ENCODE measurements around the gene ADAMTS18. TPM values are rescaled to one million over a fixed set of nuclear protein-coding genes. Genes with fewer than 3 reads are reported as not detected.

The ADAMTS18 gene
- total RNA-seq, 1 donor from 2014 or later, result not detected

DNA sequence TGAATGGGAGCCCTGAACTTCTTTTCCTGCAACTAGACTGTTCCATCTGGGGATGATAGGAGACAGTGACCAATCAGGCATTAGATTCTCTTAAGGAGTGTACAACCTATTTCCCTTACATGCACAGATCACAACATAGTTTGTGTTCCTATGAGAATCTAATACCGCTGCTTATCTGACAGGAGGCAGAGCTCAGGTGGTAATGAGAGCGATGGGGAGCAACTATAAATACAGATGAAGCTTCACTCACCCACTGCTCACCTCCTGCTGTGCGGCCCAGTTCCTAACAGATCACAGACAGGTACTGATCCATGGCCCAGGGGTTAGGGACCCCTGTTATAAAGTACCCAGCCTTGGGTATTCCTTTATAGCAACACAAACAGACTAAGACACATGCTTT lies 17.4 kb upstream of the ADAMTS18 start:
- intact Hi-C loops (cut with micrococcal nuclease), result loop anchor here (5.0 kb wide), 1 partner anchor 50 kb away; no protein-coding TSS in a partner anchor
- DNase-seq, result no peak
- H3K4me3 ChIP-seq, result no peak overlapping the region
- TF ChIP-seq, protein P1, sequence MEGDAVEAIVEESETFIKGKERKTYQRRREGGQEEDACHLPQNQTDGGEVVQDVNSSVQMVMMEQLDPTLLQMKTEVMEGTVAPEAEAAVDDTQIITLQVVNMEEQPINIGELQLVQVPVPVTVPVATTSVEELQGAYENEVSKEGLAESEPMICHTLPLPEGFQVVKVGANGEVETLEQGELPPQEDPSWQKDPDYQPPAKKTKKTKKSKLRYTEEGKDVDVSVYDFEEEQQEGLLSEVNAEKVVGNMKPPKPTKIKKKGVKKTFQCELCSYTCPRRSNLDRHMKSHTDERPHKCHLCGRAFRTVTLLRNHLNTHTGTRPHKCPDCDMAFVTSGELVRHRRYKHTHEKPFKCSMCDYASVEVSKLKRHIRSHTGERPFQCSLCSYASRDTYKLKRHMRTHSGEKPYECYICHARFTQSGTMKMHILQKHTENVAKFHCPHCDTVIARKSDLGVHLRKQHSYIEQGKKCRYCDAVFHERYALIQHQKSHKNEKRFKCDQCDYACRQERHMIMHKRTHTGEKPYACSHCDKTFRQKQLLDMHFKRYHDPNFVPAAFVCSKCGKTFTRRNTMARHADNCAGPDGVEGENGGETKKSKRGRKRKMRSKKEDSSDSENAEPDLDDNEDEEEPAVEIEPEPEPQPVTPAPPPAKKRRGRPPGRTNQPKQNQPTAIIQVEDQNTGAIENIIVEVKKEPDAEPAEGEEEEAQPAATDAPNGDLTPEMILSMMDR (IDR thresholded peaks at IDR 0.05; ENCODE audit: borderline replicate concordance), result no peak
- no peak overlapping the region for H3K27ac ChIP-seq (replicated peaks)
- no peaks in the 10 kb centered on the region for H3K9me3 ChIP-seq (replicated peaks)
- H3K4me1 ChIP-seq, result no peaks in the 10 kb centered on the region
- no peaks in the 10 kb centered on the region for H3K36me3 ChIP-seq
- no peaks in the 10 kb centered on the region for H3K27me3 ChIP-seq (ENCODE audit: low read depth)

- DNase-seq, result no peak
- no peaks in the 10 kb centered on the region for H3K4me1 ChIP-seq
- H3K4me3 ChIP-seq, result no peak overlapping the region
- H3K9me3 ChIP-seq (replicated peaks), result no peaks in the 10 kb centered on the region
- TF ChIP-seq, protein P1 (IDR thresholded peaks at IDR 0.05; ENCODE audit: borderline replicate concordance), result no peak
- H3K27me3 ChIP-seq (ENCODE audit: low read depth), result no peaks in the 10 kb centered on the region
- intact Hi-C loops (cut with micrococcal nuclease), result loop anchor here (5.0 kb wide), 1 partner anchor 49 kb away; no protein-coding TSS in a partner anchor
- no peaks in the 10 kb centered on the region for H3K36me3 ChIP-seq
- no peak overlapping the region for H3K27ac ChIP-seq (replicated peaks)
Measured at GRCh38 chr16:77450790-77451487, 16.1 kb upstream of the ADAMTS18 start.

- Histone ChIP-seq H3K4me3 (no peak overlapping the region), H3K36me3 (no peaks in the 10 kb centered on the region), H3K9me3 (replicated peaks) (no peaks in the 10 kb centered on the region), H3K27me3 (ENCODE audit: low read depth) (no peaks in the 10 kb centered on the region), H3K27ac (replicated peaks) (no peak overlapping the region), H3K4me1 (no peaks in the 10 kb centered on the region)
- DNase-seq, result no peak
- TF ChIP-seq, protein P1 (IDR thresholded peaks at IDR 0.05; ENCODE audit: borderline replicate concordance), result no peak
- intact Hi-C loops (cut with micrococcal nuclease), result no loop called here
Measured at GRCh38 chr16:77449208-77449607, 14.4 kb upstream of the ADAMTS18 start.

- no peak for DNase-seq
- intact Hi-C loops (cut with micrococcal nuclease), result no loop called here
- Histone ChIP-seq H3K4me3 (no peak overlapping the region), H3K9me3 (replicated peaks) (no peaks in the 10 kb centered on the region), H3K4me1 (no peaks in the 10 kb centered on the region), H3K36me3 (no peaks in the 10 kb centered on the region), H3K27me3 (ENCODE audit: low read depth) (peaks cover 13% of the 10 kb centered on the region), H3K27ac (replicated peaks) (no peak overlapping the region)
- TF ChIP-seq, protein P1 (IDR thresholded peaks at IDR 0.05; ENCODE audit: borderline replicate concordance), result no peak
Measured at GRCh38 chr16:77445324-77445723, 10.5 kb upstream of the ADAMTS18 start.

- TF ChIP-seq, protein P1 (IDR thresholded peaks at IDR 0.05; ENCODE audit: borderline replicate concordance), result no peak
- no peaks in the 10 kb centered on the region for H3K9me3 ChIP-seq (replicated peaks)
- H3K4me3 ChIP-seq, result no peak overlapping the region
- H3K27ac ChIP-seq (replicated peaks), result no peak overlapping the region
- peaks cover 3% of the 10 kb centered on the region for H3K4me1 ChIP-seq
- no peak for DNase-seq
- peaks cover 13% of the 10 kb centered on the region for H3K27me3 ChIP-seq (ENCODE audit: low read depth)
- intact Hi-C loops (cut with micrococcal nuclease), result no loop called here
- H3K36me3 ChIP-seq, result no peaks in the 10 kb centered on the region
Measured at GRCh38 chr16:77444147-77444460, 9.3 kb upstream of the ADAMTS18 start.

Measured in left ventricle myocardium inferior (tissue), 1 donor.